Measurements from ENCODE around the gene ZNF85. TPM values are rescaled to one million over a fixed set of nuclear protein-coding genes. Genes with fewer than 3 reads are reported as not detected.
A peak's percentile ranks its signal among the peaks of the same experiment; 100 is the strongest.

ZNF85 gene
- total RNA-seq (2014; rRNA removed; shearing (Covaris generic)) (28.8 and 42.6 TPM in 2 replicates), polyA plus RNA-seq (2016; fragmentation: Nextera tagmentation; extraction: Ambion mirVana) (16.8 and 18.3 TPM in 2 replicates)
- long read RNA-seq, transcript ZNF85-201 (4 exons, 1,531 nt), result major isoform, 6 of 8 reads
- long read RNA-seq, partial matches to known transcripts, result 0 of 8 reads
- long read RNA-seq, other reads (novel, unspliced or antisense), result 1 of 8 reads

DNA sequence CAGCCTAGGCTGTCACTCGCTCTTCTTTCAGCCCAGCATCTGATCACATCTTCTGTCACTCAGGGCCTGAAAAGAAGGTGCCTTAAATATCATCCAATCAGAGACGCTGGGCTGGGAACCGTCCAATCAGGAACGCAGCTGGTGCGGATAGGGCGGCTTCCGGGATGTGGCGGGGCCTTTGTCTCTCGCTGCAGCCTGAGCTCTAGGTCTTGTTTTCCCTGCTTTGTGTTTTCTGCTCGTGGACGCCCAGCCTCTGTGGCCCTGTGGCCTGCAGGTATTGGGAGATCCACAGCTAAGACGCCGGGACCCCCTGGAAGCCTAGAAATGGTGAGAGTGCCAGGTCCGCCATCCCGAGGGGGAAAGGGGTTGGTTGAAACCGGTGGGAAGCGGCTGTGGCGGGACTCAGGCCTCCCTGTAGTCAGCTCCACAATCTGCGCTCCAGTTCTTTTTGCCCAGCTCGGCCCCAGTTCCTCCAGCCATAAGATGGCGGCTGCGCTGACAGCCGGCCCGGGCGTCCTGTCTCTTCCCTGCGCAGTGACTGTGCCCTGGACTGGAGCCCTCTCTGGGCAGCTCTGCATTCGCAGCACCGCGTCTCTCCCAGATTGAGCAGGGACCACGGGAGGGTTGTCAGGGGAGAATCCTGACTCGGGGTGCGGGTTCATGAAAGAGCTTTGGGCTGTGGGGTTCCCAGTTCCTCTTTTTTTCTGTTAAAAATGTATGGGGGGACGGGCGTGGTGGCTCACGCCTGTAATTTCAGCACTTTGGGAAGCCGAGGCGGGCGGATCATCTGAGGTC is at the start of gene ZNF85:
ZNF85 (plus strand) TSS at position 175 of the 795 bp plus-strand sequence; CDS start at position 325, 150 bp downstream.
- TF ChIP-seq REST (IDR thresholded peaks at IDR 0.05; ENCODE audit: unreplicated experiment), result no peak
- TF ChIP-seq, protein P1, sequence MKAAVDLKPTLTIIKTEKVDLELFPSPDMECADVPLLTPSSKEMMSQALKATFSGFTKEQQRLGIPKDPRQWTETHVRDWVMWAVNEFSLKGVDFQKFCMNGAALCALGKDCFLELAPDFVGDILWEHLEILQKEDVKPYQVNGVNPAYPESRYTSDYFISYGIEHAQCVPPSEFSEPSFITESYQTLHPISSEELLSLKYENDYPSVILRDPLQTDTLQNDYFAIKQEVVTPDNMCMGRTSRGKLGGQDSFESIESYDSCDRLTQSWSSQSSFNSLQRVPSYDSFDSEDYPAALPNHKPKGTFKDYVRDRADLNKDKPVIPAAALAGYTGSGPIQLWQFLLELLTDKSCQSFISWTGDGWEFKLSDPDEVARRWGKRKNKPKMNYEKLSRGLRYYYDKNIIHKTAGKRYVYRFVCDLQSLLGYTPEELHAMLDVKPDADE (IDR thresholded peaks at IDR 0.05), result no peak
- peak; percentile 88 for TF ChIP-seq POLR2AphosphoS5 (IDR thresholded peaks at IDR 0.05; ENCODE audit: low read depth)
- TF ChIP-seq JUNB (IDR thresholded peaks at IDR 0.05; ENCODE audit: unreplicated experiment), result no peak
- Histone ChIP-seq H3K4me2 (peak within 1 kb of the TSS; percentile 80), H3K9me2 (ENCODE audit: insufficient read depth) (peaks cover 9% of the 10 kb centered on the region), H3K36me3 (ENCODE audit: insufficient read depth) (0 out of 2 replicates have a peak, but pooled peaks cover 4% of the 10 kb centered on the region), H2AFZ (peak within 1 kb of the TSS; percentile 35), H3K79me2 (replicated peaks; ENCODE audit: insufficient read depth) (peaks cover 46% of the 10 kb centered on the region), H4K20me1 (replicated peaks; ENCODE audit: insufficient read depth) (no peaks in the 10 kb centered on the region), H3K27ac (ENCODE audit: low read depth) (peak within 1 kb of the TSS; percentile 94), H3K27me3 (ENCODE audit: insufficient read depth) (no peaks in the 10 kb centered on the region), H3F3A (replicated peaks; ENCODE audit: low read depth) (no peaks in the 10 kb centered on the region), H3K4me1 (ENCODE audit: insufficient read depth) (0 out of 2 replicates have a peak, but pooled peaks cover 7% of the 10 kb centered on the region), H3K4me3 (peak within 1 kb of the TSS; percentile 93)
- DNase-seq (ENCODE audit: low spot score) (peak; percentile 97), ATAC-seq (peak; percentile 98)
- peaks cover 11% of the 10 kb centered on the region for H3K27me3 Mint-ChIP-seq (ENCODE audit: insufficient read depth, low read depth, poor library complexity)
- peak within 1 kb of the TSS; percentile 100 for H3K27ac Mint-ChIP-seq
- peaks cover 11% of the 10 kb centered on the region; the same call in 2 of the 3 replicates for H3K9me3 Mint-ChIP-seq
- peak within 1 kb of the TSS; percentile 99 for H3K4me3 Mint-ChIP-seq
- peaks cover 12% of the 10 kb centered on the region for H3K4me1 Mint-ChIP-seq
- peaks cover 26% of the 10 kb centered on the region for H3K36me3 Mint-ChIP-seq (ENCODE audit: low read depth)

GRCh38 chr19:20879501-20879900 is 43.5 kb upstream of the ZNF85 start:
- H3K27me3 Mint-ChIP-seq (ENCODE audit: insufficient read depth, low read depth, poor library complexity), result peaks cover 11% of the 10 kb centered on the region
- H2AFZ ChIP-seq, result no peak overlapping the region
- no peaks in the 10 kb centered on the region for H3K36me3 ChIP-seq (ENCODE audit: insufficient read depth)
- H3K36me3 Mint-ChIP-seq (ENCODE audit: low read depth), result peaks cover 90% of the 10 kb centered on the region
- H3K9me2 ChIP-seq (ENCODE audit: insufficient read depth), result no peaks in the 10 kb centered on the region
- H3K4me3 ChIP-seq, result no peak overlapping the region
- no peak overlapping the region for H3K27ac ChIP-seq (ENCODE audit: low read depth)
- no peaks in the 10 kb centered on the region for H3K4me1 ChIP-seq (ENCODE audit: insufficient read depth)
- H3K79me2 ChIP-seq (replicated peaks; ENCODE audit: insufficient read depth), result no peaks in the 10 kb centered on the region
- H3K4me2 ChIP-seq, result no peak overlapping the region
- ATAC-seq (no peak), DNase-seq (ENCODE audit: low spot score) (no peak)
- peaks cover 100% of the 10 kb centered on the region for H3K9me3 Mint-ChIP-seq
- H3K4me3 Mint-ChIP-seq, result no peak overlapping the region
- H3K27ac Mint-ChIP-seq, result no peak overlapping the region
- H3K4me1 Mint-ChIP-seq, result no peaks in the 10 kb centered on the region
- no peaks in the 10 kb centered on the region for H3K27me3 ChIP-seq (ENCODE audit: insufficient read depth)
- no peaks in the 10 kb centered on the region for H3F3A ChIP-seq (replicated peaks; ENCODE audit: low read depth)
- H4K20me1 ChIP-seq (replicated peaks; ENCODE audit: insufficient read depth), result no peaks in the 10 kb centered on the region
- TF ChIP-seq POLR2AphosphoS5 (IDR thresholded peaks at IDR 0.05; ENCODE audit: low read depth) (no peak), EZH2phosphoT487 (IDR thresholded peaks at IDR 0.05; ENCODE audit: unreplicated experiment) (no peak), JUNB (IDR thresholded peaks at IDR 0.05; ENCODE audit: unreplicated experiment) (no peak), ZNF114 (CRISPR knock-in tag; IDR thresholded peaks at IDR 0.05) (no peak)
- TF ChIP-seq, protein P1 (IDR thresholded peaks at IDR 0.05), result no peak

Measured in GM23338 (cell line).